Common myeloid progenitor, CD34-positive (primary cell): ENCODE data around the gene TMEM129.
"Not testable (repeated sequence)": the region's sequence is repeated elsewhere in the genome, so short reads cannot be mapped to it uniquely, and the experiment has no call there.

Experiments used
- CTCF ChIA-PET: fragments of 350-600 bp; sonication (Branson Sonifier 250); formaldehyde crosslinking; loops from one replicate; lab custom pipeline; 2021; ENCODE audit warnings: antibody characterized with exemption; lab: Charles Lee
- POLR2A ChIA-PET: fragments of 350-600 bp; sonication (Branson Sonifier 250); formaldehyde crosslinking; loops from one replicate; lab custom pipeline; 2021; ENCODE audit warnings: antibody characterized with exemption; lab: Charles Lee
- DNase-seq, 3 donors: peaks; one replicate each; pipeline versions ENCODE4 v3.0.0 to v3.0.0-alpha.2; 2013
- H3K27ac ChIP-seq, 2 experiments: 1 replicate in 1 of 2; 2 replicates in 1 of 2; pipeline ENCODE4 v1.7.0; 2013; ENCODE audit warnings: inconsistent platforms in 2 of 2, low read length in 2 of 2, mild to moderate bottlenecking in 2 of 2, low read depth in 1 of 2, moderate library complexity in 1 of 2; ENCODE audit not compliant: severe bottlenecking in 2 of 2, insufficient read depth in 1 of 2, poor library complexity in 1 of 2
- H3K27me3 ChIP-seq, 5 experiments: replicated peaks in 2 of 5; 1 replicate in 3 of 5; 2 replicates in 2 of 5; pipeline versions ENCODE4 v1.6.1 to v1.7.0; 2013; ENCODE audit warnings: low read length in 4 of 5, mild to moderate bottlenecking in 2 of 5, moderate library complexity in 2 of 5, inconsistent platforms in 1 of 5; ENCODE audit not compliant: insufficient read depth in 5 of 5, control insufficient read depth in 4 of 5
- H3K36me3 ChIP-seq, 4 experiments: 1 replicate in 2 of 4; 2 replicates in 2 of 4; pipeline versions ENCODE4 v1.6.1 to v1.7.0; 2013; ENCODE audit warnings: low read length in 3 of 4, control low read depth in 1 of 4, mild to moderate bottlenecking in 1 of 4; ENCODE audit not compliant: control insufficient read depth in 4 of 4, insufficient read depth in 4 of 4
- H3K4me1 ChIP-seq, 4 experiments: 1 replicate in 3 of 4; 2 replicates in 1 of 4; pipeline versions ENCODE4 v1.6.1 to v1.7.1; 2013; ENCODE audit warnings: low read length in 3 of 4, mild to moderate bottlenecking in 3 of 4, control low read depth in 1 of 4, inconsistent platforms in 1 of 4, moderate library complexity in 1 of 4; ENCODE audit not compliant: control insufficient read depth in 4 of 4, insufficient read depth in 4 of 4; ENCODE audit errors: control extremely low read depth in 1 of 4
- H3K4me3 ChIP-seq, 7 experiments: 1 replicate in 4 of 7; 2 replicates in 3 of 7; pipeline versions ENCODE4 v1.5.1 to v1.7.0; 2013; ENCODE audit warnings: mild to moderate bottlenecking in 7 of 7, low read length in 6 of 7, moderate library complexity in 6 of 7, inconsistent platforms in 2 of 7, low read depth in 2 of 7, control low read depth in 1 of 7; ENCODE audit not compliant: insufficient read depth in 4 of 7, control insufficient read depth in 1 of 7; ENCODE audit errors: extremely low read depth in 1 of 7
- H3K9me3 ChIP-seq, 5 experiments: 1 replicate in 4 of 5; 2 replicates in 1 of 5; pipeline versions ENCODE4 v1.6.1 to v1.7.1; 2013; ENCODE audit warnings: low read length in 4 of 5, mild to moderate bottlenecking in 2 of 5, inconsistent platforms in 1 of 5, low read depth in 1 of 5, moderate library complexity in 1 of 5; ENCODE audit not compliant: control insufficient read depth in 4 of 5, insufficient read depth in 2 of 5; ENCODE audit errors: control extremely low read depth in 1 of 5
- WGBS: methylation state at CpG from one replicate; pipeline ENCODE4 v1.1.5; 2013; ENCODE audit not compliant: insufficient coverage; 5-methylcytosine and 5-hydroxymethylcytosine counted together

Gene TMEM129

GRCh38 chr4:1703867-1704266 lies 17.3 kb downstream of the TMEM129 start:
- ChIA-PET POLR2A (interaction anchor here (1.0 kb wide), 1 partner anchor 8 kb away, joined by 3 read pairs; the partner anchor contains the start of gene SLBP), CTCF (interaction anchor here (6.4 to 29.6 kb wide), 2 partner anchors 11 to 22 kb away, joined by 67 to 705 read pairs; partner anchors contain the start of genes TACC3 and TMEM129)
- Histone ChIP-seq H3K27ac (no peak overlapping the region), H3K4me1 (no peaks in the 10 kb centered on the region), H3K36me3 (peaks cover 13 to 77% (median 52%) of the 10 kb centered on the region in 4 experiments), H3K9me3 (no peaks in the 10 kb centered on the region), H3K27me3 (no peaks in the 10 kb centered on the region), H3K4me3 (no peak overlapping the region)
- no peak for DNase-seq
- WGBS = 100% methylated on average over 1 of the region's 1 CpG

- CTCF ChIA-PET = interaction anchor here (6.4 to 29.6 kb wide), 2 partner anchors 9 to 24 kb away, joined by 67 to 705 read pairs; partner anchors contain the start of genes TACC3 and TMEM129
Measured at GRCh38 chr4:1701671-1702070, 19.5 kb downstream of the TMEM129 start.

GRCh38 chr4:1695913-1696312 lies 25.2 kb downstream of the TMEM129 start:
- Histone ChIP-seq H3K4me3 (no peak overlapping the region), H3K36me3 (peaks cover 14 to 86% (median 58%) of the 10 kb centered on the region in 4 experiments), H3K9me3 (no peaks in the 10 kb centered on the region), H3K27me3 (no peaks in the 10 kb centered on the region), H3K27ac (no peak overlapping the region), H3K4me1 (no peaks in the 10 kb centered on the region)
- 95% methylated on average over 2 of the region's 5 CpGs for WGBS
- POLR2A ChIA-PET = no interaction called here
- DNase-seq = no peak
- CTCF ChIA-PET = interaction anchor here (1.0 to 29.6 kb wide), 4 partner anchors 10 to 52 kb away, joined by 3 to 705 read pairs (median 46); partner anchors contain the start of genes SLBP, TACC3 and TMEM129

More at GRCh38 chr4:1701671-1702070, 19.5 kb downstream of the TMEM129 start:
- H3K4me1 ChIP-seq, H3K4me3 ChIP-seq, H3K9me3 ChIP-seq, H3K27ac ChIP-seq, H3K27me3 ChIP-seq, DNase-seq: not testable (repeated sequence)
- POLR2A ChIA-PET = interaction anchor here (1.2 kb wide), 1 partner anchor 21 kb away, joined by 4 read pairs; no protein-coding TSS in a partner anchor
- WGBS = 100% methylated on average over 6 of the region's 8 CpGs
- peaks cover 13 to 83% (median 64%) of the 10 kb centered on the region in 4 experiments for H3K36me3 ChIP-seq

- peak; percentile 80 to 91 (median 91) for DNase-seq
- no peaks in the 10 kb centered on the region for H3K9me3 ChIP-seq
- peaks cover 11 to 72% (median 47%) of the 10 kb centered on the region in 4 experiments for H3K36me3 ChIP-seq
- ChIA-PET CTCF (interaction anchor here (0.6 to 29.6 kb wide), 25 partner anchors 11 to 346 kb away, joined by 3 to 705 read pairs (median 4); partner anchors contain the start of genes FAM53A, SLBP, TACC3 and TMEM129), POLR2A (interaction anchor here (0.6 to 3.1 kb wide), 6 partner anchors 19 to 37 kb away, joined by 3 to 19 read pairs (median 6); partner anchors contain the start of genes SLBP, TACC3 and TMEM129)
- 28% methylated on average over 4 of the region's 7 CpGs for WGBS
- no peak overlapping the region for H3K4me3 ChIP-seq
- H3K27ac ChIP-seq = no peak overlapping the region
- H3K4me1 ChIP-seq = no peaks in the 10 kb centered on the region
- no peaks in the 10 kb centered on the region for H3K27me3 ChIP-seq
Measured at GRCh38 chr4:1693131-1693896, 27.8 kb downstream of the TMEM129 start.

- Histone ChIP-seq H3K9me3 (no peaks in the 10 kb centered on the region), H3K4me1 (no peaks in the 10 kb centered on the region), H3K36me3 (peaks cover 11 to 63% (median 39%) of the 10 kb centered on the region in 4 experiments), H3K4me3 (no peak overlapping the region), H3K27ac (no peak overlapping the region), H3K27me3 (no peaks in the 10 kb centered on the region)
- WGBS = 100% methylated on average over 9 of the region's 9 CpGs
- ChIA-PET CTCF (interaction anchor here (1.0 to 29.6 kb wide), 13 partner anchors 12 to 219 kb away, joined by 3 to 705 read pairs (median 5); partner anchors contain the start of genes SLBP, TACC3 and TMEM129), POLR2A (interaction anchor here (0.7 to 3.1 kb wide), 4 partner anchors 20 to 34 kb away, joined by 3 to 19 read pairs (median 4); partner anchors contain the start of gene SLBP)
- no peak for DNase-seq
Measured at GRCh38 chr4:1691737-1692373, 29.3 kb downstream of the TMEM129 start.

- H3K27ac ChIP-seq = no peak overlapping the region
- H3K9me3 ChIP-seq = no peaks in the 10 kb centered on the region
- H3K27me3 ChIP-seq = no peaks in the 10 kb centered on the region
- CTCF ChIA-PET = interaction anchor here (1.5 to 29.6 kb wide), 4 partner anchors 14 to 35 kb away, joined by 4 to 705 read pairs (median 78); partner anchors contain the start of genes SLBP, TACC3 and TMEM129
- 100% methylated on average over 1 of the region's 3 CpGs for WGBS
- no peaks in the 10 kb centered on the region for H3K4me1 ChIP-seq
- H3K36me3 ChIP-seq = peaks cover 9 to 52% (median 30%) of the 10 kb centered on the region in 4 experiments
- POLR2A ChIA-PET = interaction anchor here (1.3 to 1.4 kb wide), 2 partner anchors 22 to 33 kb away, joined by 3 to 6 read pairs; partner anchors contain the start of gene SLBP
- H3K4me3 ChIP-seq = no peak overlapping the region
- no peak for DNase-seq
Measured at GRCh38 chr4:1690698-1691097, 30.4 kb downstream of the TMEM129 start.
